Stimulated activated CD4-positive, alpha-beta T cell treated with anti-CD3 and anti-CD28 coated beads, Interleukin-1b, Interleukin-23, amount 100 ng/mL, for 48 hours (primary cell): ENCODE results near the gene CABP5.
A peak's percentile ranks its signal among the peaks of the same experiment; 100 is the strongest.
"Not testable (repeated sequence)": the region's sequence is repeated elsewhere in the genome, so short reads cannot be mapped to it uniquely, and the experiment has no call there.

Source experiments
- DNase-seq: peaks from one replicate; pipeline ENCODE4 v3.0.0-alpha.2; 2020

Gene CABP5

DNA sequence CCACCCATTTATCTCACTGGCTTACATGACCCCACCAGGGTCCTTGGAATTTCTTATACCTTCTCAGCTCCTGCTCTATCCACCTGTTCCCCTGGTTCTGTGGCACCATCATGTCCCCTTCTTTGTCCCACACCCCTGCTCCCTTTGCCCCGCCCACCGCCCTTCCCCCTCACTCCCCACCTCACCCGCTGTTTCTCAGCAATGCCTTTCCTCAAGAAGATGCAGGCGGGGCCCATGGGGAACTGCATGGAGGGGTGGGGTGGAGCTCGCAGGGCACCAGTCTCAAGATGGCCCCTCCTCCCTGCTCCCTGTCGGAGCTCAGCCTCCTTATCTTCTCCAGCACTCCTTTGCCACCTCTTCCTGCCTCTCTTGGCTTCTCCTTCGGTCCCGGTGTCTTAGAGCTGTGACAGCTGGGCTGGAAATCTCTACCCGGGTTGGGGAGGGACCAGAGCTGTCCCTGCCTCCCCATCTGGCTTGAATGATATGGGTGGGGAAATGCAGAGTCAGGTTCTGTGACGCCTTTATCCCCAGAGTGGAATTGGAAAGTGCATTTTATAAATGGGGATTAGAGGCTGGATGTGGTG lies at the start of gene CABP5:
TSS of gene CABP5 (minus strand) at position 405 of the 584 bp plus-strand sequence. CDS start at position 248, 157 bp downstream.
- no peak for DNase-seq

- not testable (repeated sequence) for DNase-seq
Observed at GRCh38 chr19:48091111-48091718, 47.3 kb upstream of the CABP5 start.

DNA sequence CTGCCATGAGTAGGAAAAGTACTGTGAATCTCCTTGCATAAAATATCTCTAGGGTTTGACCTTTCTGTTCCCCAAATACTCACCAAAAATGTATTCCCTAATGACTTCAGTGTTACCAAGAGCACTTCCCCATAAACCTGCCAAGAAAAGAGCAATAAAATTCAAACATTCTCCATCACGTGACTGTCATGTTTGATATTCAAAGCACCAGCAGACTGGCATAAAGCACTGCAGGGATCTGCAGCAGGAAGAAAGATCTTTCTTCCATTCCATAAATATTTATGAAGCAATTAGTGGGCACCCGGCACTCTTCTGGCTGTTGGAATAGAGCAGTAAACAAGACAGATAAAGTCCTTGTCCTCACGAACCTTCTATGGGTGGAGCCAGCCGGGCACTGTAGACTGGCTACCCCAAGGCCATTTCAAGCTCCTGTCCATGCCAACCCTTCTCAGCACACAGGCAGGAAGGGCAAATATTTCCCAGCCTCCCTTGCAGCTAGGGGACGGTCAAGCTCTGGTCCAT lies 46.5 kb upstream of the CABP5 start:
- no peak for DNase-seq

GRCh38 chr19:48088991-48089390 lies 45.1 kb upstream of the CABP5 start:
- DNase-seq = not testable (repeated sequence)

DNA sequence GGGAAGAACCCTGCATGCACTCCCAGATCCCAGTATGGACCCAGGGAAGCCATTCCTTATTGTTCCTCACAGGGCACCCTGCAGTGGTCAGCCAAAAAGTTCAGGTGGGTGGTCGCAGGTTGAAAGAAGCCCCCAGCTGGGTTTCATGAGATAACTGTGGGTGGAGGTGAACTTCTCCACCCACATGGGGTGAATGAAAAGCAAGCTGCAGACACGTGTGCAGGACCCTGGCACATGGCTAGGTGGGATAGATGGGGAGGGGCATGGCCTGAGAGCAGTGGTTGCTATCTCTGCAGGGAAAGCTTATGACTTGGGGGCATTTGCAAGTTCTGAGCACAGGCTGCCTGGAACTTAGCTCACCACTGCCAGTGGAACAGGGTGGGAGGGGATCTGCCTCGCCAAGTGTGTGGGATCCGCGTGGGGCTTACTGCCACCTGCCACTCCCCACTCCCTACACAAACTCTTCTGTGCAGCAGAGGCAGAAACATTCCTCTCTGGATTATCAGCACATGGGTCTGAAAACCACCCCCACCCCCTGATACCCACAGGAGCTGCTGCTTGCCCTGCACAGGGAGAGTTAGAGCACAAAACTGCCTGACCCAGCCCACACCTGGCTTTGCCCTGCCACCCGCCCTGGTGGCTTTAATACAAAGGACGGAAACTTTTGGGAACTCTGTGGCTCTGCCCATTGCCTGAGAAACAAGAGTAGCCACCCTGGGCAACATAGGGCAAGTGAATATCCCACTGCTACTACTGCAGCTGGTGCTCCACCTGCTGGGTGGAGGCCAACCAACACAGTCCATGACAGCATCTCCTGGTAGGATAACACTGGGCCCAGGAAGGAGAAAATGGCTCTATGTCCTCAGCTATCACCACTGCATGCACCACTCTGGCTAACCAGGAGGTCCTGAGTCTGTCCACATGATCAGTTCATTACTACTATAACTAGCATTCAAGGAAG lies 42.3 kb upstream of the CABP5 start:
- DNase-seq = no peak

DNA sequence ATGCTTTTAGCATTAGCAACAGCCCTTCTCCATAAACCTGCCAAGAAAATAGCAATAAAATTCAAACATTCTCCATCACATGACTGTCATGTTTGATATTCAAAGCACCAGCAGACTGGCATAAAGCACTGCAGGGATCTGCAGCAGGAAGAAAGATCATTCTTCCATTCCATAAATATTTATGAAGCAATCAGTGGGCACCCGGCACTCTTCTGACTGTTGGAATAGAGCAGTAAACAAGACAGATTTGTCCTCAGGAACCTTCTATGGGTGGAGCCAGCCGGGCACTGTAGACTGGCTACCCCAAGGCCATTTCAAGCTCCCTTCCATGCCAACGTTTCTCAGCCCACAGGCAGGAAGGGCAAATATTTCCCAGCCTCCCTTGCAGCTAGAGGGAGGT lies 41.2 kb upstream of the CABP5 start:
- no peak for DNase-seq

- no peak for DNase-seq
Observed at GRCh38 chr19:48081106-48081505, 37.2 kb upstream of the CABP5 start.

DNA sequence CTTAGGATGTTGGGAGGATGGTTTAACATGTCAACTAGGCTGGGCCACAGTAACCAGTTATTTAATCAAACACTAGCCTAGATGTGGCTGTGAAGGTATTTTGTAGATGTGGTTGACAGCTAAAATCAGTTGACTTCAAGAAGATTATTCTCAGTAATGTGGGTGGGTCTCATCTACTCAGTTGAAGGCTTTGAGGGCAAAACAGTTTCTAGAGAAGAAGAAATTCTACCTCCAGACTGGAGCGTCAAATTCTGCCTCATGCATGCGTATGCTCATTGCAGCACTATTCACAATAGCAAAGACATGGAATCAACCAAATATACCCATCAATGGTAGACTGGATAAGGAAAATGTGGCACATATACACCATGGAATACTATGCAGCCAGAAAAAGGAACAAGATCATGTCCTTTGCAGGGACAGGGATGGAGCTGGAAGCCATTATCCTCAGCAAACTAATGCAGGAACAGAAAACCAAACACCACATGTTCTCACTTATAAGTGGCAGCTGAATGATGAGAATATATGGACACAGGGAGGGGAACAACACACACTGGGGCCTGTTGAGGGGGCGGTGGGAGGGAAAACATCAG lies 26.4 kb upstream of the CABP5 start:
- not testable (repeated sequence) for DNase-seq

- DNase-seq = no peak
Observed at GRCh38 chr19:48069435-48069834, 25.6 kb upstream of the CABP5 start.

DNA sequence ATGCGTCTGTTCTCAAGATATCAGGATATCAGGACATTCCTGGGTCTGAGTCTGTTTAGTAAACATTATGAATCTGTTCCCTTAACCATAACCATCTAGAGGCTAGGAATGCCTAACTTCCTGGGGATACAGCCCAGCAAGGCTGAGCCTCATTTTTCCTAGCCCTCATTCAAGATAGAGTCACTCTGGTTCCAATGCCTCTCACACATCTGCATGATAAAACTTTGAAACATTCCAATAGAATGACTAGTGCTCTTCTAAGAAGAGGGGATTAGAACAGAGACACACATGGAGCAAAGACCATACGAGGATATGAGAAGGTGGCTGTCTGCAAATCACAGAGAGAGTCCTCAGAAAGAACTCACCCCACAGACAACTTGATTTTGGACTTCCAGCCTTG lies 20.6 kb upstream of the CABP5 start:
- no peak for DNase-seq

- no peak for DNase-seq
Observed at GRCh38 chr19:48061401-48062344, 17.8 kb upstream of the CABP5 start.

GRCh38 chr19:48060381-48060780 lies 16.5 kb upstream of the CABP5 start:
- no peak for DNase-seq

DNA sequence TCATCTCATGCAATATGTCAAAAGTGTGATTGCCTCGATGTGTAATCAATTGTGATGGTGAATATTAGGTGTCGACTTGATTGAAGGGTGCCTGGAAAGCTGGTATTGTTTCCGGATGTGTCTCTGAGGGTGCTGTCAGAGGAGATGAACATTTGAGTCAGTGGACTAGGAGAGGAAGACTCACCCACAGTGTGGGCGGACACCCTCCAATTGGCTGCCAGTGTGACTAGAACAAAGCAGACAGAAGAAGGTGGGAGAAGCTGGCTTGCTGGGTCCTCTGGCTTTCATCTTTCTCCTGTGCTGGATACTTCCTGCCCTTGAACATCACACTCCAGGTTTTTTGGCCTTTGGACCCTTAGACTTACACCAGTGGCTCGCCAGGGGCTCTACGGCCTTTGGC lies 15.5 kb upstream of the CABP5 start:
- peak; percentile 19 for DNase-seq

GRCh38 chr19:48053856-48054255 lies 10.0 kb upstream of the CABP5 start:
- no peak for DNase-seq

GRCh38 chr19:48053076-48053475 lies 9.2 kb upstream of the CABP5 start:
- no peak for DNase-seq

DNA sequence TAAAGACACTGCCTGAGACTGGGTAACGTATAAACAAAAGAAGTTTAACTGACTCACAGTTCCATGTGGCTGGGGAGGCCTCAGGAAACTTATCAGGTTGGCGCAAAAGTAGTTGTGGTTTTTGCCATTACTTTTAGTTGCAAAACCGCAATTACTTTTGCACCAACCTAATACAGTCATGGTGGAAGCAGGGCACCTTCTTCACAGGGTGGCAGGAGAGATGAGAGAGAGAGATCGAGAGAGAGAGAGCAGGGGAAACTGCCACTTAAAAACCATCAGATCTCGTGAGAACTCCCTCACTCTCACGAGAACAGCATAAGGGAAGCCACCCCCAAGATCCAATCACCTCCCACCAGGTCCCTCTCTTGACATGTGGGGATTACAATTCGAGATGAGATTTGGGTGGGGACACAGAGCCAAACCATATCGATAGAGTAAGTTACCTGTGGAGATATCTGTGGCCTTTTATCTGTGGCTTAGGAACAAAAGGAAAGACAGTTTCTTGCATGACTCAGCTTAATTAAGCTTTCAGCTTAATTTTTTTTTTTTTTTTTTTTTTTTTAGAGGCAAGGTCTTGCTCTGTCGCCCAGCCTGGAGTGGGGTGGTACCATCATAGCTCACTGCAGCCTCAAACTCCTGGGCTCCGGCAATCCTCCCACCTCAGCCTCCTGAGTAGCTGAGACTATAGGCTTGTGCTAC lies 7.6 kb upstream of the CABP5 start:
- DNase-seq = no peak

DNA sequence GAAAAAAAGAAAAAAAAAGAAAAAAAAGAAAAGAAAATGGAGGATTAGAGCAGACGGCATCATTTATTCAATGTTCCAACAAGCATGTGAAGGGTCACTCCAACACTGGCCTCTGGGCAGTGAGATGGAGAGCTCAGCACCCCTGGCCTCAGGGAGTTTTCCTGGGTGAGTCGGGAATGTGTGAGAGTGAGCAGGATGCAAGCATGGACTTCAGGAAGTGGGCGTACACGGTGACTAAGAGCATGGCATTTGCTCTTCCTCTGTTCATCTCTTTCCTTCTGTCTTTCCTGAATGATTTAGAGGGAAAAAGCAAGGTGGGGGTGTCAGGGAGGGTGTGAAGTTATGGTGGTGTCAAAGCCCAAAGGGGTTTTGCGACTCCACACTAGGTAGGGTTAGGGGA lies 682 bp upstream of the CABP5 start:
- no peak for DNase-seq

- DNase-seq = no peak
Observed at GRCh38 chr19:48041877-48042580, 1.9 kb downstream of the CABP5 start.

- no peak for DNase-seq
Observed at GRCh38 chr19:48036765-48037164, 7.1 kb downstream of the CABP5 start.

DNA sequence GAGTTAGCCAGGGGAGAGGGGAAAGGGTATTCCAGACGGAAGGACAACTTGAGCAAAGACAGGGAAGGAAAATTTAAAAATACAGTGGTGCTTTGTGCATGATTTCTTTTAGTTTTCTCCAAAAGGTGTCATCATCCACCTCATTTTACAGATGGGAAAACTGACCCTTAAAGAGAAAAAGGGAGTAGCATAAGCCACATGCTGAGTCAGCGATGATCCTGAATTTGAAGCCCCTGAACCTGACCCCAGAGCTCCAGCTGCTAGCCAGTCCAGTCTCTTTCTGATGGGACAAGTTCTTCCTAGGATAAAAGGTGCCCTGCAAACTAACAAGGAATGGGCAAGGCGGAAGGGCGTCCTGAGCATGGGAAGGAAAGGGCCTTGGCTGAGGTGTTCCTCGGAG lies 10.3 kb downstream of the CABP5 start:
- no peak for DNase-seq

DNA sequence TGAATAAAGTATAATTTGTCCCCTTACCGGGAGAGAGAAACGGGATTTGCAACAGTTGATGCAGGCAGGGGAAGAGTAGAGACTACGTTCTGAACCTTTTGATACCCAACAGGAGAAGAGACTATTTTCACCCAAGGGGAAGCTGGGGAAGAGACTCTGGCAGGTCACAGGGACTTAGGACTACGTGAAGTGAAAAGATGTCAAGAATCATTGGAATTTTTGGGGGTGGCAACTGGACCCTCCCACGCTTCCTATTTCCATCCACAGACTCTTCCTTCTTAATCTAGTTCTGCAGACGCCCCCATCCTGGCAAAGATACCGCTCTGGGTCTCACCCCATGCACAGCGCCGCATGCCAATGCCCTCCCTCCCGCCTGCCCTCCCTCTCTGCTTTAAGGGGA lies 13.8 kb downstream of the CABP5 start:
- DNase-seq = no peak
